SK-N-MC (cell line): ENCODE results near the gene SNRPA.

Experiments used
- DNase-seq: peaks from one replicate; pipeline ENCODE4 v3.0.0-alpha.2; 2011; ENCODE audit warnings: low read depth, low spot score
- H3K27ac ChIP-seq: fragments of 200-600 bp; sonication (generic); 2 replicates; pipeline ENCODE4 v1.5.1; 2016; ENCODE audit warnings: mixed run types
- H3K36me3 ChIP-seq: fragments of 200-600 bp; sonication (generic); 2 replicates; pipeline ENCODE4 v1.6.1; 2017; ENCODE audit warnings: antibody characterized with exemption, low read length, mixed read lengths; ENCODE audit not compliant: insufficient read depth
- H3K4me3 ChIP-seq: fragments of 200-600 bp; sonication (generic); 2 replicates; pipeline ENCODE4 v1.5.1; 2016
- H3K9ac ChIP-seq: fragments of 200-600 bp; sonication (generic); 2 replicates; pipeline ENCODE4 v1.8.0; 2017; ENCODE audit warnings: mixed run types, mixed read lengths; ENCODE audit not compliant: insufficient read length
- H3K9me3 ChIP-seq: fragments of 200-600 bp; sonication (generic); 2 replicates; pipeline ENCODE4 v1.6.1; 2017; ENCODE audit warnings: low read depth, mild to moderate bottlenecking, antibody characterized with exemption, low read length, moderate library complexity, mixed read lengths
- EZH2 ChIP-seq: fragments of 200-600 bp; sonication (generic); IDR thresholded peaks from one replicate; pipeline ENCODE4 v1.6.1; 2017; ENCODE audit warnings: antibody characterized with exemption
- FOXP2 ChIP-seq: optimal IDR thresholded peaks from 2 replicates; pipeline ENCODE3; 2011; ENCODE audit warnings: mild to moderate bottlenecking, moderate library complexity; ENCODE audit not compliant: insufficient read depth; ENCODE audit errors: extremely low read length, control extremely low read depth
- POLR2AphosphoS5 ChIP-seq: IDR thresholded peaks from 2 replicates; pipeline ENCODE4 v1.6.1; 2012; ENCODE audit warnings: mild to moderate bottlenecking, low read depth, low read length, borderline replicate concordance

Gene SNRPA

DNA sequence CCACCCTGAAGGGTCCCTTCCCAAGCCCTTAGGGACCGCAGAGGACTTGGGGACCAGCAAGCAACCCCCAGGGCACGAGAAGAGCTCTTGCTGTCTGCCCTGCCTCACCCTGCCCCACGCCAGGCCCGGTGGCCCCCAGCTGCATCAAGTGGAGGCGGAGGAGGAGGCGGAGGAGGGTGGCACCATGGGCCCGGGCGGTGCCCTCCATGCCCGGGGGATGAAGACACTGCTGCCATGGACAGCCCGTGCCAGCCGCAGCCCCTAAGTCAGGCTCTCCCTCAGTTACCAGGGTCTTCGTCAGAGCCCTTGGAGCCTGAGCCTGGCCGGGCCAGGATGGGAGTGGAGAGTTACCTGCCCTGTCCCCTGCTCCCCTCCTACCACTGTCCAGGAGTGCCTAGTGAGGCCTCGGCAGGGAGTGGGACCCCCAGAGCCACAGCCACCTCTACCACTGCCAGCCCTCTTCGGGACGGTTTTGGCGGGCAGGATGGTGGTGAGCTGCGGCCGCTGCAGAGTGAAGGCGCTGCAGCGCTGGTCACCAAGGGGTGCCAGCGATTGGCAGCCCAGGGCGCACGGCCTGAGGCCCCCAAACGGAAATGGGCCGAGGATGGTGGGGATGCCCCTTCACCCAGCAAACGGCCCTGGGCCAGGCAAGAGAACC is 49.5 kb downstream of the SNRPA start:
- Histone ChIP-seq H3K4me3 (peak overlapping the region; percentile 94), H3K36me3 (peaks cover 48% of the 10 kb centered on the region), H3K9ac (peak overlapping the region; percentile 92), H3K27ac (no peak overlapping the region), H3K9me3 (no peaks in the 10 kb centered on the region)
- DNase-seq = no peak
- TF ChIP-seq FOXP2 (no peak), EZH2 (no peak), POLR2AphosphoS5 (no peak)

DNA sequence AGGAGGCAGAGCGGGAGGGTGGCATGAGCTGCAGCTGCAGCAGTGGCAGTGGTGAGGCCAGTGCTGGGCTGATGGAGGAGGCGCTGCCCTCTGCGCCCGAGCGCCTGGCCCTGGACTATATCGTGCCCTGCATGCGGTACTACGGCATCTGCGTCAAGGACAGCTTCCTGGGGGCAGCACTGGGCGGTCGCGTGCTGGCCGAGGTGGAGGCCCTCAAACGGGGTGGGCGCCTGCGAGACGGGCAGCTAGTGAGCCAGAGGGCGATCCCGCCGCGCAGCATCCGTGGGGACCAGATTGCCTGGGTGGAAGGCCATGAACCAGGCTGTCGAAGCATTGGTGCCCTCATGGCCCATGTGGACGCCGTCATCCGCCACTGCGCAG is 50.0 kb downstream of the SNRPA start:
- Histone ChIP-seq H3K9me3 (no peaks in the 10 kb centered on the region), H3K27ac (no peak overlapping the region), H3K4me3 (peak overlapping the region; percentile 94), H3K9ac (peak overlapping the region; percentile 92), H3K36me3 (peaks cover 48% of the 10 kb centered on the region)
- DNase-seq = no peak
- TF ChIP-seq POLR2AphosphoS5 (no peak), FOXP2 (no peak), EZH2 (no peak)

- H3K9ac ChIP-seq = peak overlapping the region; percentile 92
- TF ChIP-seq POLR2AphosphoS5 = no peak
- no peak for TF ChIP-seq FOXP2
- no peak for TF ChIP-seq EZH2
- H3K27ac ChIP-seq = no peak overlapping the region
- H3K4me3 ChIP-seq = peak overlapping the region; percentile 94
- H3K36me3 ChIP-seq = peaks cover 48% of the 10 kb centered on the region
- no peak for DNase-seq
- no peaks in the 10 kb centered on the region for H3K9me3 ChIP-seq
Measured at GRCh38 chr19:40801426-40802299, 50.7 kb downstream of the SNRPA start.

- Histone ChIP-seq H3K9ac (peak overlapping the region; percentile 33), H3K36me3 (peaks cover 54% of the 10 kb centered on the region), H3K9me3 (no peaks in the 10 kb centered on the region), H3K27ac (no peak overlapping the region), H3K4me3 (peak overlapping the region; percentile 30; the same call in 1 of the 2 replicates)
- TF ChIP-seq EZH2 (no peak), FOXP2 (no peak), POLR2AphosphoS5 (no peak)
- DNase-seq = no peak
Measured at GRCh38 chr19:40802300-40803169, 51.5 kb downstream of the SNRPA start.

DNA sequence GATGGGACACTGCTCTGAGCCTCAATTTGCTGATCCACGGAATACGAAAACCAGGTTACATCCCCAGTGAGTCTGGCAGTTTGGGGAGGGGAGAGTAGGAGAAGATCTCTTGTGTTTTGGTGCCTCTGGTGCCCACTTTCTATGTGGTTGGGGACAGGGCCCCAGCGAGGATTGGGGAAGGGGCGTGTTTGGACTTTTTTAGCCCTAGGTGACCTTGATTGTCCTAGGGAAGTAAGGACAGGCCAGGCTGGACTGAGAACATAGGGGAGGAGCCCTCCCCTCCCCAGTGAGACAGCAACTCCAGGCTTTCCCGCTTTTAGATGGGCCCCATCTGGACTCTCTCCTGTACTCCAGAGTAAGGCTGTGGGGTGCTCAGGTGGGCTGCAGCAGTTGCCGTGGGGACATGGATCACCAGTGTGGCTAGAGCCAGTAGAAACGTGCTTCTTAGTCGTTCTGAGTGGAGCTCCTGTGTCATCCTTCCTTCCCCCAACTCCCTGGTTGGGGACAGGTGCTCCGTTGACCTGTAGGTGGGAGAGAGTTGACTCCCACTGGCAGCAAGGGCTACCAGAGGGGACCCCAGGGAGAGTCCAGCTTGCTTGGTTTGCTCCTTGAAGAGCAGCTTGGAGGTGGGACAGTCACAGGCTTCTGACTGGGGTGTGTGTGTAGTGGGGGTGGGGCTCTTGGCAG is 52.3 kb downstream of the SNRPA start:
- Histone ChIP-seq H3K27ac (0 out of 2 replicates have a peak overlapping the region, but pooled peaks have one; percentile 2), H3K4me3 (no peak overlapping the region), H3K9ac (no peak overlapping the region), H3K9me3 (no peaks in the 10 kb centered on the region), H3K36me3 (peaks cover 62% of the 10 kb centered on the region)
- TF ChIP-seq POLR2AphosphoS5 (no peak), FOXP2 (no peak), EZH2 (no peak)
- DNase-seq = no peak

- no peak overlapping the region for H3K4me3 ChIP-seq
- no peak overlapping the region for H3K9ac ChIP-seq
- no peak for DNase-seq
- H3K27ac ChIP-seq = peak overlapping the region; percentile 36; the same call in 1 of the 2 replicates
- TF ChIP-seq POLR2AphosphoS5 (no peak), EZH2 (no peak)
- no peaks in the 10 kb centered on the region for H3K9me3 ChIP-seq
- H3K36me3 ChIP-seq = peaks cover 63% of the 10 kb centered on the region
Measured at GRCh38 chr19:40803857-40804782, 53.1 kb downstream of the SNRPA start.

DNA sequence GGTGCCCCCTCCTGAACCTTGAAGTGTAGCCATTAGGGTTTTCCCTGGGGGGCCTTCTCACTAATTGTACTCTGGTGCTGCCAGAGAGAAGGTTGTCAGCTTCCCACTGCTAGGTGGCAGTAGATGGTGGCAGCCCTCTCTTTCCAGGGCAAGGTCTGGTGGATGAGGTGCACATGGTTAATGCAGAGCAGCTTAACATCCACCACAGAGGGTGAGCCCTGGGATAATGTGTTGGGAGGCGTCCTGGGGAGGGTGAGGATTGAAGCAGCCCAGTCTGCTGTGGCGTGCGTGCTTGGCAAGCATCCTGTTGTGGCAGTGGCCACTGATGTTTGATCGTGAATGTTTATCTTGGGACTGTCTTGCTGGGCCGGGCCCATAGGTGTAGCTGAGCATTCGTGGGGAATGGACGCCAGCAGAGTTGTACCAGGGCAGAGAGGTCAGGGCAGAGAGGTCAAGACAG is 53.8 kb downstream of the SNRPA start:
- TF ChIP-seq FOXP2 (no peak), POLR2AphosphoS5 (no peak), EZH2 (no peak)
- Histone ChIP-seq H3K27ac (peak overlapping the region; percentile 36; the same call in 1 of the 2 replicates), H3K36me3 (peaks cover 63% of the 10 kb centered on the region), H3K9me3 (no peaks in the 10 kb centered on the region), H3K4me3 (no peak overlapping the region), H3K9ac (no peak overlapping the region)
- DNase-seq = no peak
